GM12878 (cell line): ENCODE data around the gene ADAMTSL3. TPM values are rescaled to one million over a fixed set of nuclear protein-coding genes. Genes with fewer than 3 reads are reported as not detected.

ENCODE experiments used
- ATAC-seq: fragments of 200-7000 bp; cut with Tn5 transposase; 3 replicates; pipeline ENCODE4 v1.9.1; 2020; ENCODE audit warnings: mild to moderate bottlenecking, moderate library complexity
- BruUV-seq: library from RNA; stranded (reverse); fragments of 400-500 nt; replicated peaks from 2 replicates; lab custom pipeline; 2021; lab: Mats Ljungman, UMichigan
- CTCF ChIA-PET: fragments of 300-600 bp; sonication (Branson Sonifier 250); formaldehyde crosslinking; extraction: SDS; loops from one replicate; lab custom pipeline; 2021; ENCODE audit warnings: inconsistent platforms; lab: Yijun Ruan, JAX
- POLR2A ChIA-PET: fragments of 350-600 bp; formaldehyde crosslinking; extraction: SDS; loops from one replicate; lab custom pipeline; 2021; ENCODE audit warnings: inconsistent platforms; lab: Charles Lee
- RAD21 ChIA-PET: fragments of 300-600 bp; sonication (Branson Sonifier 250); formaldehyde crosslinking; loops from one replicate; lab custom pipeline; 2023; ENCODE audit warnings: antibody characterized with exemption; ENCODE audit not compliant: unreplicated experiment; lab: Charles Lee
- SMC1A ChIA-PET: fragments of 300-600 bp; sonication (Branson Sonifier 250); formaldehyde crosslinking; loops from one replicate; lab custom pipeline; 2023; ENCODE audit not compliant: unreplicated experiment, uncharacterized antibody; lab: Charles Lee
- DNase-seq: peaks from one replicate; pipeline ENCODE4 v3.0.0-alpha.2; 2011; ENCODE audit warnings: low read depth, low spot score
- FAIRE-seq: peaks from 3 replicates; lab custom pipeline; 2011; peaks lifted over from hg19 to GRCh38; lab: Jason Lieb, UNC
- H2AFZ ChIP-seq: 2 replicates; pipeline ENCODE4 v1.6.0; 2011; ENCODE audit warnings: low read depth, low read length, control low read depth; ENCODE audit not compliant: control insufficient read depth
- H3K27ac ChIP-seq: 2 replicates; pipeline ENCODE4 v1.5.1; 2011; ENCODE audit warnings: control low read depth; ENCODE audit not compliant: control insufficient read depth, insufficient read depth
- H3K27me3 ChIP-seq, 2 experiments: replicated peaks in 1 of 2; 2 replicates each; pipeline versions ENCODE4 v1.6.0 to v1.6.1; 2011; ENCODE audit warnings: low read length in 1 of 2; ENCODE audit not compliant: control insufficient read depth in 2 of 2, insufficient read depth in 2 of 2
- H3K36me3 ChIP-seq, 2 experiments: 2 replicates each; pipeline ENCODE4 v1.5.1; 2011; ENCODE audit warnings: low read length in 1 of 2; ENCODE audit not compliant: control insufficient read depth in 2 of 2, insufficient read depth in 2 of 2
- H3K4me1 ChIP-seq: 2 replicates; pipeline ENCODE4 v1.6.1; 2011; ENCODE audit warnings: mild to moderate bottlenecking, low read length, moderate library complexity, mixed read lengths; ENCODE audit not compliant: control insufficient read depth, insufficient read depth
- H3K4me2 ChIP-seq: 2 replicates; pipeline ENCODE4 v1.6.0; 2011; ENCODE audit warnings: control low read depth; ENCODE audit not compliant: control insufficient read depth, insufficient read depth
- H3K4me3 ChIP-seq: fragments of 200-600 bp; sonication (generic); 2 replicates; pipeline ENCODE4 v1.5.1; 2016
- H3K79me2 ChIP-seq: 2 replicates; pipeline ENCODE4 v1.6.0; 2011; ENCODE audit warnings: low read length; ENCODE audit not compliant: control insufficient read depth, insufficient read depth
- H3K9ac ChIP-seq: 2 replicates; pipeline ENCODE4 v1.8.0; 2011; ENCODE audit warnings: low read length, control low read depth, mixed read lengths; ENCODE audit not compliant: control insufficient read depth, insufficient read depth
- H3K9me3 ChIP-seq: replicated peaks from 3 replicates; pipeline ENCODE4 v1.5.1; 2011; ENCODE audit warnings: mild to moderate bottlenecking, low read length; ENCODE audit not compliant: control insufficient read depth, insufficient read depth
- H4K20me1 ChIP-seq: 2 replicates; pipeline ENCODE4 v1.6.0; 2011; ENCODE audit not compliant: control insufficient read depth, insufficient read depth
- EP300 ChIP-seq, 2 experiments: fragments of 150-350 bp in 1 of 2; IDR thresholded peaks; 2 replicates each; pipeline ENCODE4 v1.6.1; 2011 to 2012; ENCODE audit warnings: low read depth in 2 of 2, low read length in 2 of 2, borderline replicate concordance in 1 of 2, improper control_type of control experiment in 1 of 2, inconsistent platforms in 1 of 2; ENCODE audit not compliant: control insufficient read depth in 1 of 2
- FOXM1 ChIP-seq: IDR thresholded peaks from 2 replicates; pipeline ENCODE4 v1.6.1; 2012; ENCODE audit warnings: low read depth, mild to moderate bottlenecking, inconsistent platforms, low read length, moderate library complexity
- KAT2A ChIP-seq: conservative IDR thresholded peaks from 2 replicates; pipeline ENCODE4 v1.6.1; 2011; ENCODE audit warnings: low read depth, low read length; ENCODE audit not compliant: control insufficient read depth
- LARP7 ChIP-seq: fragments of 450-650 bp; IDR thresholded peaks from 2 replicates; pipeline ENCODE4 v1.6.1; 2017; ENCODE audit warnings: mild to moderate bottlenecking
- NR2F1 ChIP-seq: fragments of 450-650 bp; conservative IDR thresholded peaks from 2 replicates; pipeline ENCODE4 v1.6.1; 2017; ENCODE audit warnings: mild to moderate bottlenecking
- PML ChIP-seq: IDR thresholded peaks from 2 replicates; pipeline ENCODE4 v1.6.1; 2012; ENCODE audit warnings: low read length, inconsistent platforms
- RB1 ChIP-seq: fragments of 450-650 bp; formaldehyde crosslinking; IDR thresholded peaks from 2 replicates; pipeline ENCODE4 v1.6.1; 2017; ENCODE audit warnings: mild to moderate bottlenecking, borderline replicate concordance
- WGBS: methylation state at CpG from one replicate; pipeline ENCODE4 v1.1.6; 2016; ENCODE audit warnings: low lambda C conversion rate; ENCODE audit not compliant: insufficient replicate concordance, insufficient coverage; ENCODE audit errors: missing lambda C conversion rate; 5-methylcytosine and 5-hydroxymethylcytosine counted together
- in situ Hi-C: fragments of 300-500 bp; cut with MboI; formaldehyde crosslinking; loops from 9 replicates; pipeline ENCODE4 v1.14.3; 2018; ENCODE audit warnings: mixed read lengths
- intact Hi-C: fragments of 100-400 bp; cut with micrococcal nuclease; formaldehyde crosslinking; loops from one replicate; pipeline ENCODE4 v1.14.2; 2022; ENCODE audit not compliant: unreplicated experiment
- polyA plus RNA-seq, 11 experiments: library from polyadenylated mRNA; depleted of rRNA in 4 of 11; unstranded in 6 of 11; stranded (reverse) in 5 of 11; fragments of >200 nt; fragmentation: Nextera tagmentation in 4 of 11; fragmentation: Illumina TruSeq in 1 of 11; extraction: Ambion mirVana in 4 of 11; extraction: Trizol in 1 of 11; gene quantifications; 1 replicate in 1 of 11; 2 replicates in 10 of 11; pipeline versions ENCODE4 v1.2.1 to v1.2.3, GENCODE V29; 2011 to 2016; ENCODE audit warnings: inconsistent platforms in 2 of 11, missing spikeins in 2 of 11, low read depth in 1 of 11
- total RNA-seq, 4 experiments: library from RNA; depleted of rRNA in 3 of 4; stranded (reverse); fragments of >200 nt in 3 of 4; fragmentation: Illumina TruSeq in 1 of 4; extraction: Trizol in 1 of 4; gene quantifications; 2 replicates each; pipeline versions ENCODE4 v1.2.1 to v1.2.3, GENCODE V29; 2013 to 2021
- TF ChIP-seq, protein P1 (sequence below): fragments of 450-650 bp; IDR thresholded peaks from 2 replicates; pipeline ENCODE4 v1.6.1; 2016; ENCODE audit warnings: mild to moderate bottlenecking
- TF ChIP-seq, protein P2 (sequence below): fragments of 450-650 bp; IDR thresholded peaks from 2 replicates; pipeline ENCODE4 v1.6.1; 2018; ENCODE audit warnings: borderline replicate concordance, mild to moderate bottlenecking; ENCODE audit not compliant: partially characterized antibody

ADAMTSL3 gene
- total and polyA plus RNA-seq, 10 of the 15 experiments (the other 5 are each of a cell fraction or from before 2014, with no cell fraction given): 0.01 to 0.28 (median 0.13) TPM

DNA sequence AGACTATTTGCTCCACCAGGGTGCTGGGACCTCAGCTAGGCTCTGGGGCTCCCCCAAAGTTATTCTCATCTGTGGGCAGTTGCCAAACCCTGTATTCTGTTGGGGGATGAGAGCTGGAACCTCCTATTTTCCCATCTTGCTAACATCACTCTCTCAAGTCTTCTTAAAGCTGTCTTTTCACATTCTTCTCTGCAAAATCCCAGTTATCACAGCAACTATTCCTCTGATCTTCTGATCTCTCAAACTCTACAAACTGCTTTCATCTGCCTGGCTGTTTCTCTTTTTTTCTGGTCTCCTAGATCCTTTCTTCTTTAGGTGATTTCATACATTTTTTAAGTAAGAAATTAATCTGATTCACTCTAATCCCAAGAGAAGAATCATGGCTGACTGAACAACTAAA lies 10.7 kb upstream of the ADAMTSL3 start (continued):
- TF ChIP-seq, protein P1, sequence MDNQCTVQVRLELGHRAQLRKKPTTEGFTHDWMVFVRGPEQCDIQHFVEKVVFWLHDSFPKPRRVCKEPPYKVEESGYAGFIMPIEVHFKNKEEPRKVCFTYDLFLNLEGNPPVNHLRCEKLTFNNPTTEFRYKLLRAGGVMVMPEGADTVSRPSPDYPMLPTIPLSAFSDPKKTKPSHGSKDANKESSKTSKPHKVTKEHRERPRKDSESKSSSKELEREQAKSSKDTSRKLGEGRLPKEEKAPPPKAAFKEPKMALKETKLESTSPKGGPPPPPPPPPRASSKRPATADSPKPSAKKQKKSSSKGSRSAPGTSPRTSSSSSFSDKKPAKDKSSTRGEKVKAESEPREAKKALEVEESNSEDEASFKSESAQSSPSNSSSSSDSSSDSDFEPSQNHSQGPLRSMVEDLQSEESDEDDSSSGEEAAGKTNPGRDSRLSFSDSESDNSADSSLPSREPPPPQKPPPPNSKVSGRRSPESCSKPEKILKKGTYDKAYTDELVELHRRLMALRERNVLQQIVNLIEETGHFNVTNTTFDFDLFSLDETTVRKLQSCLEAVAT: no peak
- TF ChIP-seq KAT2A: no peak
- TF ChIP-seq FOXM1: no peak
- TF ChIP-seq, all 136 proteins: peak for 0

DNA sequence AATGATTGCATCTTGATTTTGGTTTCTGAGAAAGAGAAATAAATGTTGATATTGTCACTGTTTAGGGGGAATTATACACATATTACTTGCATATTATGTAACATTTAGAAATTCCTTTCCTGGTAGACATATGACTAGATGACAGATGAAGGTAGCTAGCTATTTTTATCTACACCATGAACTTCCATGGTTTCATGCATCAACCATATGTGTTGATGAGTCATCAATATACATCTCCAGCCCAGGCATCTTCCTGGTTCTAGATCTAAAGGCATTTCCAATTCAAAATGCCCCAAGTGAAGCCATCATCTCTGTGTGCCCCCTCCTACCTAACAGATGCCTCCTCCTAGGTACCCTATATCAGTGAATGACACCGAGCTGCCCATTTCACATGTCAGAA lies 9.5 kb upstream of the ADAMTSL3 start:
- no peak for TF ChIP-seq NR2F1
- TF ChIP-seq PML: no peak
- no peaks in the 10 kb centered on the region for H3K9me3 ChIP-seq
- no peak overlapping the region for H3K4me2 ChIP-seq
- RAD21 ChIA-PET: no interaction called here
- DNase-seq (no peak), FAIRE-seq (no peak), ATAC-seq (no peak)
- POLR2A ChIA-PET: no interaction called here
- H3K4me1 ChIP-seq: no peaks in the 10 kb centered on the region
- CTCF ChIA-PET: no interaction called here
- intact Hi-C loops (no loop called here), in situ Hi-C loops (no loop called here)
- SMC1A ChIA-PET: no interaction called here
- H2AFZ ChIP-seq: no peak overlapping the region
- no peak overlapping the region for H3K9ac ChIP-seq
- no peak overlapping the region for H3K4me3 ChIP-seq
- 35% methylated on average over 1 of the region's 1 CpG for WGBS
- no peaks in the 10 kb centered on the region for H4K20me1 ChIP-seq
- H3K27me3 ChIP-seq: no peaks in the 10 kb centered on the region; a peak in 1 of 4 replicates
- H3K36me3 ChIP-seq: no peaks in the 10 kb centered on the region
- H3K79me2 ChIP-seq: no peaks in the 10 kb centered on the region
- no TSS peak for BruUV-seq
- no peak overlapping the region for H3K27ac ChIP-seq

DNA sequence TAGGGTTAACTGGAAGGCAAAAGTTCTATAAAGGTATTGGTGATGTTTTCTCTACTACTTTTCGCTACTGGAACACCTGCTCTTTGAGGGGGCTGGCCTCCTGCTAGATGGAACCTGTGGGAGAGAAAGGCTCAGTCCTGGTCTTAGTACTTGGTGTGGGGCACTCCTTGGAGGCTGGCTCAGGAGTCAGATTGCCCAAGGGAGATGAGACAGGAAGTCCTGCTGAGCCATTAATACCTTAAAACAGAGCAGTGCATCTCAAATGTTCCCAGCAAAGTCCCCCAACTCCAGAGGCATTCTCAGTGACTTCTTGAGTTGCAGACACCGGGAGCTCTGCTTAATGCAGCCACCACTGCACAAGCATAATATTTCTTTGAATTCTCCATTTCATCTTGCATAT lies 3.1 kb upstream of the ADAMTSL3 start:
- Histone ChIP-seq H3K27me3 (peaks cover 6 to 7% of the 10 kb centered on the region in 2 experiments; a peak in 3 of 4 replicates), H2AFZ (no peak overlapping the region), H3K36me3 (no peaks in the 10 kb centered on the region), H3K79me2 (no peaks in the 10 kb centered on the region), H3K4me2 (no peak overlapping the region), H4K20me1 (no peaks in the 10 kb centered on the region), H3K4me1 (no peaks in the 10 kb centered on the region), H3K9me3 (no peaks in the 10 kb centered on the region; the same call in 1 of the 3 replicates), H3K27ac (no peak overlapping the region), H3K9ac (no peak overlapping the region), H3K4me3 (no peak overlapping the region)
- SMC1A ChIA-PET: no interaction called here
- BruUV-seq: no TSS peak
- no peak for FAIRE-seq
- intact Hi-C loops: no loop called here
- in situ Hi-C loops: no loop called here
- CTCF ChIA-PET: no interaction called here
- no peak for DNase-seq
- WGBS: 0% methylated on average over 2 of the region's 2 CpGs
- RAD21 ChIA-PET: no interaction called here
- POLR2A ChIA-PET: no interaction called here
- ATAC-seq: no peak
- TF ChIP-seq, protein P2, sequence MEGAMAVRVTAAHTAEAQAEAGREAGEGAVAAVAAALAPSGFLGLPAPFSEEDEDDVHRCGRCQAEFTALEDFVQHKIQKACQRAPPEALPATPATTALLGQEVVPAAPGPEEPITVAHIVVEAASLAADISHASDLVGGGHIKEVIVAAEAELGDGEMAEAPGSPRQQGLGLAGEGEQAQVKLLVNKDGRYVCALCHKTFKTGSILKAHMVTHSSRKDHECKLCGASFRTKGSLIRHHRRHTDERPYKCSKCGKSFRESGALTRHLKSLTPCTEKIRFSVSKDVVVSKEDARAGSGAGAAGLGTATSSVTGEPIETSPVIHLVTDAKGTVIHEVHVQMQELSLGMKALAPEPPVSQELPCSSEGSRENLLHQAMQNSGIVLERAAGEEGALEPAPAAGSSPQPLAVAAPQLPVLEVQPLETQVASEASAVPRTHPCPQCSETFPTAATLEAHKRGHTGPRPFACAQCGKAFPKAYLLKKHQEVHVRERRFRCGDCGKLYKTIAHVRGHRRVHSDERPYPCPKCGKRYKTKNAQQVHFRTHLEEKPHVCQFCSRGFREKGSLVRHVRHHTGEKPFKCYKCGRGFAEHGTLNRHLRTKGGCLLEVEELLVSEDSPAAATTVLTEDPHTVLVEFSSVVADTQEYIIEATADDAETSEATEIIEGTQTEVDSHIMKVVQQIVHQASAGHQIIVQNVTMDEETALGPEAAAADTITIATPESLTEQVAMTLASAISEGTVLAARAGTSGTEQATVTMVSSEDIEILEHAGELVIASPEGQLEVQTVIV: no peak
- TF ChIP-seq NR2F1 (no peak), LARP7 (no peak), EP300 (IDR thresholded peaks at IDR 0.05; ENCODE audit: borderline replicate concordance in 1 of 2, control insufficient read depth in 1 of 2, low read depth in 2 of 2, low read length in 2 of 2) (no peak), RB1 (no peak)
